Spleen (tissue), 11 donors: Measurements from ENCODE around the gene JMY. TPM values are rescaled to one million over a fixed set of nuclear protein-coding genes. Genes with fewer than 3 reads are reported as not detected.

Source experiments
- DNase-seq: peaks from one replicate; pipeline ENCODE4 v3.0.0-alpha.2; 2020
- H3K27ac ChIP-seq, 8 donors: fragments of 200-600 bp; sonication (generic) in 7 of 8; 1 replicate in 4 of 8; 2 replicates in 4 of 8; pipeline versions ENCODE4 v1.5.0 to v1.8.0; 2016 to 2021; ENCODE audit warnings: inconsistent platforms in 4 of 8, mild to moderate bottlenecking in 4 of 8, moderate library complexity in 1 of 8
- H3K27me3 ChIP-seq, 7 donors: fragments of 200-600 bp; sonication (generic) in 6 of 7; replicated peaks in 1 of 7; 1 replicate in 4 of 7; 2 replicates in 3 of 7; pipeline versions ENCODE4 v1.5.0 to v1.8.0; 2016 to 2021; ENCODE audit warnings: inconsistent platforms in 3 of 7, mild to moderate bottlenecking in 1 of 7
- H3K36me3 ChIP-seq, 6 donors: fragments of 200-600 bp; sonication (generic) in 5 of 6; 1 replicate in 4 of 6; 2 replicates in 2 of 6; pipeline versions ENCODE4 v1.5.0 to v1.8.0; 2016 to 2021; ENCODE audit warnings: inconsistent platforms in 2 of 6
- H3K4me1 ChIP-seq, 6 donors: fragments of 200-600 bp; sonication (generic) in 5 of 6; 1 replicate in 3 of 6; 2 replicates in 3 of 6; pipeline versions ENCODE4 v1.5.0 to v1.8.0; 2016 to 2021; ENCODE audit warnings: inconsistent platforms in 3 of 6
- H3K4me3 ChIP-seq, 8 donors: fragments of 200-600 bp; sonication (generic) in 7 of 8; 1 replicate in 4 of 8; 2 replicates in 4 of 8; pipeline versions ENCODE4 v1.5.0 to v1.8.0; 2016 to 2021; ENCODE audit warnings: inconsistent platforms in 4 of 8, mild to moderate bottlenecking in 4 of 8, moderate library complexity in 2 of 8
- H3K9me3 ChIP-seq, 8 donors: fragments of 200-600 bp; sonication (generic) in 7 of 8; 1 replicate in 4 of 8; 2 replicates in 4 of 8; pipeline versions ENCODE4 v1.5.0 to v1.8.0; 2016 to 2021; ENCODE audit warnings: inconsistent platforms in 4 of 8
- POLR2A ChIP-seq, 3 donors: fragments of 450-650 bp; IDR thresholded peaks; one replicate each; pipeline ENCODE4 v1.5.1; 2017; ENCODE audit warnings: antibody characterized with exemption in 3 of 3, mild to moderate bottlenecking in 1 of 3
- POLR2AphosphoS5 ChIP-seq, 3 donors: sonication (generic); formaldehyde crosslinking; IDR thresholded peaks; one replicate each; pipeline ENCODE4 v1.5.1; 2017; ENCODE audit warnings: antibody characterized with exemption in 3 of 3
- WGBS, 5 donors: extraction: QIAGEN DNeasy Blood & Tissue Kit in 3 of 5; methylation state at CpG; one replicate each; pipeline versions ENCODE4 v1.1.5 to v1.1.7; 2013 to 2018; 5-methylcytosine and 5-hydroxymethylcytosine counted together
- intact Hi-C: fragments of 100-400 bp; cut with DNase I; formaldehyde crosslinking; loops from one replicate; pipeline ENCODE4 v1.15.0; 2023; ENCODE audit warnings: low total_unique reads
- polyA plus RNA-seq, 3 donors: library from polyadenylated mRNA; stranded (reverse); fragments of 200-250 nt; gene quantifications; one replicate each; pipeline ENCODE4 v1.2.1, GENCODE V29; 2013
- total RNA-seq, 7 donors: library from RNA; depleted of rRNA in 3 of 7; stranded (reverse); fragments of >200 nt in 3 of 7; fragmentation: NEBNext Ultra II Directional in 4 of 7; extraction: Animal tissue kit (Norgen Biotek cat#: 25700) in 4 of 7; gene quantifications; one replicate each; pipeline versions ENCODE4 v1.1.0 to v1.2.1, GENCODE V29; 2016 to 2021
- TF ChIP-seq, protein P1 (sequence below), 11 experiments: fragments of 200-600 bp in 7 of 11; fragments of 450-650 bp in 4 of 11; sonication (generic) in 4 of 11; IDR thresholded peaks in 8 of 11; conservative IDR thresholded peaks in 3 of 11; 1 replicate in 7 of 11; 2 replicates in 4 of 11; pipeline versions ENCODE4 v1.4.0 to v1.8.0; 2016 to 2021; ENCODE audit warnings: antibody characterized with exemption in 11 of 11, inconsistent platforms in 4 of 11, mild to moderate bottlenecking in 1 of 11
- donor health status: healthy with polysubstance abuse.
- donor health status: DM: no; HTN: no; CAD: no; lungs with moderate emphysema.
- donor health status: DM: no; HTN: no; CAD: no.
- donor health status: Bipolar disorder and iron deficiency.
- donor health status: healthy.
- donor health status: DM: no; HTN: no; CAD: no.
- donor health status: DM: yes; HTN: yes; CAD: no.

JMY gene
- total and polyA plus RNA-seq, 10 donors = 2.0 to 19.6 (median 11.6) TPM

DNA sequence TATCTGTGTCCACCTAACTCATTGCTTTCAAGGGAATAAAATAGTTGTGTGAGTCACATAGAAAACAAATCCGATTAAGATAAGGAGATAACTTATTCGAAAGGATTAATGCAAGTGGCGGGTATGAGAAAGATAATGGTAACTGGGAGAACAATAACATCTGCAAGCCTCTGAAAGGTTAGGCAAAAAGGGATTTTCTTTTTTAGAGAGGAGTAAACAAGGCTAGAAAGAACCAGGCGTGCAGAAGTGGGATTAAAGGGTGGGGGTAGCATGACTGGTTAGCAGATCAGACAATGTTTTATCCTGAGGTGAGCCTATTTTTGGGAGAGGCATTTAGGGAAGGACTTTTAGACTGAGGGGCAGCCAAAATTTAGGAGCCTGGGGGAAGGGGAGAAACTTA is 34.7 kb upstream of the JMY start:
- whole genome bisulfite sequencing, 5 donors = 88 to 97% (median 91%) methylated on average over 4 of the region's 4 CpGs
- intact Hi-C loops = no loop called here
- Histone ChIP-seq H3K9me3 (no peaks in the 10 kb centered on the region), H3K4me1 (no peaks in the 10 kb centered on the region), H3K4me3 (no peak overlapping the region), H3K27me3 (no peaks in the 10 kb centered on the region), H3K36me3 (no peaks in the 10 kb centered on the region), H3K27ac (no peak overlapping the region)
- TF ChIP-seq, protein P1, sequence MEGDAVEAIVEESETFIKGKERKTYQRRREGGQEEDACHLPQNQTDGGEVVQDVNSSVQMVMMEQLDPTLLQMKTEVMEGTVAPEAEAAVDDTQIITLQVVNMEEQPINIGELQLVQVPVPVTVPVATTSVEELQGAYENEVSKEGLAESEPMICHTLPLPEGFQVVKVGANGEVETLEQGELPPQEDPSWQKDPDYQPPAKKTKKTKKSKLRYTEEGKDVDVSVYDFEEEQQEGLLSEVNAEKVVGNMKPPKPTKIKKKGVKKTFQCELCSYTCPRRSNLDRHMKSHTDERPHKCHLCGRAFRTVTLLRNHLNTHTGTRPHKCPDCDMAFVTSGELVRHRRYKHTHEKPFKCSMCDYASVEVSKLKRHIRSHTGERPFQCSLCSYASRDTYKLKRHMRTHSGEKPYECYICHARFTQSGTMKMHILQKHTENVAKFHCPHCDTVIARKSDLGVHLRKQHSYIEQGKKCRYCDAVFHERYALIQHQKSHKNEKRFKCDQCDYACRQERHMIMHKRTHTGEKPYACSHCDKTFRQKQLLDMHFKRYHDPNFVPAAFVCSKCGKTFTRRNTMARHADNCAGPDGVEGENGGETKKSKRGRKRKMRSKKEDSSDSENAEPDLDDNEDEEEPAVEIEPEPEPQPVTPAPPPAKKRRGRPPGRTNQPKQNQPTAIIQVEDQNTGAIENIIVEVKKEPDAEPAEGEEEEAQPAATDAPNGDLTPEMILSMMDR (IDR thresholded peaks at IDR 0.05 in 8 of 11, conservative IDR thresholded peaks at IDR 0.05 in 3 of 11) = no peak
- TF ChIP-seq POLR2A (IDR thresholded peaks at IDR 0.05) (no peak), POLR2AphosphoS5 (IDR thresholded peaks at IDR 0.05) (no peak)
- no peak for DNase-seq

DNA sequence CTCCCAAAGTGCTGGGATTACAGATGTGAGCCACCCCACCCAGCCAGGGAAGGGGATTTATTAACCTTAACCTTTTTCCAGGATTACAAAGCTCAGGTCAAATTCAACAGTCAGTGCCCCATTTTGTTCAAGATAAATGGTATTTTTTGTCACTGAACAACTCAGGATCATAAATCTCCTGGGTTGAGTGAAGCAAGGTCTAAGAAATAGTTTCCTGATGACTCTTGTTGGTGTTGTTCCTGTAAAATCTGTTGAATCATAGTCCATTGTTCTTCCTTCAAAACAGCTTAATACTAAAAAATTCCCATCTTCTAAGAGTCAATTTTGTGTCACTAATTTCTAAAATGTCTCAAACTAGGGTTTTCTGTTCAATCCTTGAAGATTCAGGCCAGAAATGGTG is 33.9 kb upstream of the JMY start:
- no peak for DNase-seq
- intact Hi-C loops = no loop called here
- Histone ChIP-seq H3K9me3 (no peaks in the 10 kb centered on the region), H3K36me3 (no peaks in the 10 kb centered on the region), H3K4me1 (no peaks in the 10 kb centered on the region), H3K27me3 (no peaks in the 10 kb centered on the region), H3K4me3 (no peak overlapping the region), H3K27ac (no peak overlapping the region)
- TF ChIP-seq, protein P1 (IDR thresholded peaks at IDR 0.05 in 8 of 11, conservative IDR thresholded peaks at IDR 0.05 in 3 of 11) = no peak
- no peak for TF ChIP-seq POLR2A (IDR thresholded peaks at IDR 0.05)
- TF ChIP-seq POLR2AphosphoS5 (IDR thresholded peaks at IDR 0.05) = no peak

DNA sequence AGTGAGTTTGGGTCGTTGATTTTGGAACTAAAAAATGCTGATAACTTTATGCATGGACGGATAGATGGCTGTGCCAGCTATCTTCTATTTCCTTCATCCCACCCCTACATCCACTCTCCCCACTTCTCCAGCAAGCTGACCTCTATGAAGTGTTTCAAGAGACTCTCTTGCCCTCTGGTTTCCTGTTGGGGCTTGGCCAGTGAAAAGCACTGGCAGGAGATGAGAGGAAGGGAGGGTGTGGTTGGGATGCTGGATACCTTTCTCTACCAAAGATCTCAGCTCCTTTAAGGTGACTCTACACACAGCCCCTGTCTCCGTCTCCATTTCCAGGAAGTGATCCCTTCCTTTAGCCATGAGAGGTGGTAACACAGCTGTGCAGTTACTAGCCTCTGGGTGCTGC is 30.0 kb upstream of the JMY start:
- intact Hi-C loops = no loop called here
- no peaks in the 10 kb centered on the region for H3K36me3 ChIP-seq
- WGBS, 5 donors = 50 to 69% (median 63%) methylated on average over 3 of the region's 3 CpGs
- H3K4me3 ChIP-seq = no peak overlapping the region
- H3K9me3 ChIP-seq = no peaks in the 10 kb centered on the region
- no peak for TF ChIP-seq POLR2A (IDR thresholded peaks at IDR 0.05)
- TF ChIP-seq, protein P1 (IDR thresholded peaks at IDR 0.05 in 8 of 11, conservative IDR thresholded peaks at IDR 0.05 in 3 of 11) = no peak
- TF ChIP-seq POLR2AphosphoS5 (IDR thresholded peaks at IDR 0.05) = no peak
- H3K27me3 ChIP-seq = no peaks in the 10 kb centered on the region
- H3K27ac ChIP-seq = no peak overlapping the region
- no peak for DNase-seq
- H3K4me1 ChIP-seq = no peaks in the 10 kb centered on the region

DNA sequence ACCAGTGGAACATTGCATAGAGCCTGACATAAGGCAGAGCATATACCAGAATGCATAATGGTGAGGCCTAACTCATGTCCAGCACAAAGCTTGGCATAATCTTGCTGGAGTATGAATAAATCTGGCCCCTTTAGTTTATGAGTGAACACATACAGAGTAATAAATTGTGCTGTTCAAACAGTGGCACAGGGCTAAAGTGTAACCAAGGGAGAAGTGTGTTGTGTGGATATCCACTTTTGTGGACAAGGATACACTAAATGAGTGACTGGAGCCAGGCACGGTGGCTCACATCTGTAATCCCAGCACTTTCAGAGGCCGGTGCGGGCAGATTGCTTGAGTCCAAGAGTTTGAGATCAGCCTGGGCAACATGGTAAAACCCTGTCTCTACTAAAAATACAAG is 29.4 kb upstream of the JMY start:
- H3K4me3 ChIP-seq = no peak overlapping the region
- H3K9me3 ChIP-seq = no peaks in the 10 kb centered on the region
- H3K36me3 ChIP-seq = no peaks in the 10 kb centered on the region
- H3K4me1 ChIP-seq = no peaks in the 10 kb centered on the region
- no peaks in the 10 kb centered on the region for H3K27me3 ChIP-seq
- 91 to 100% (median 96%) methylated on average over 3 of the region's 3 CpGs for WGBS, 5 donors
- no peak for DNase-seq
- intact Hi-C loops = no loop called here
- H3K27ac ChIP-seq = no peak overlapping the region
- no peak for TF ChIP-seq POLR2A (IDR thresholded peaks at IDR 0.05)
- TF ChIP-seq, protein P1 (IDR thresholded peaks at IDR 0.05 in 8 of 11, conservative IDR thresholded peaks at IDR 0.05 in 3 of 11) = no peak
- TF ChIP-seq POLR2AphosphoS5 (IDR thresholded peaks at IDR 0.05) = no peak
